ENCODE results near the gene HTT. TPM values are rescaled to one million over a fixed set of nuclear protein-coding genes. Genes with fewer than 3 reads are reported as not detected.
A peak's percentile ranks its signal among the peaks of the same experiment; 100 is the strongest.

HTT gene
- polyA plus RNA-seq, 3 donors = 1.8 to 27.1 (median 3.0) TPM

- peak overlapping the region; percentile 72 to 88 (median 85) for H3K27ac Mint-ChIP-seq
- no peaks in the 10 kb centered on the region for H3K36me3 ChIP-seq (replicated peaks in 1 of 2; ENCODE audit: control insufficient read depth in 1 of 2, insufficient read depth in 2 of 2, low read length in 2 of 2)
- peaks cover 17 to 27% (median 27%) of the 10 kb centered on the region in 3 donors for H3K27me3 Mint-ChIP-seq (ENCODE audit: low read depth in 3 of 3)
- H3K9me3 ChIP-seq (replicated peaks in 1 of 2; ENCODE audit: control insufficient read depth in 1 of 2, insufficient read depth in 1 of 2, low read length in 2 of 2) = no peaks in the 10 kb centered on the region
- H3K9me3 Mint-ChIP-seq = peaks cover 0 to 5% (median 2%) of the 10 kb centered on the region in 7 donors
- no peak for TF ChIP-seq CTCF (IDR thresholded peaks at IDR 0.05)
- WGBS (ENCODE audit: insufficient coverage) = 74% methylated on average over 26 of the region's 32 CpGs
- H2AFZ ChIP-seq (ENCODE audit: insufficient read depth, low read depth, low read length, poor library complexity, severe bottlenecking) = peak overlapping the region; percentile 80
- H4K20me1 ChIP-seq (ENCODE audit: insufficient read depth, low read length) = no peaks in the 10 kb centered on the region
- H3K4me3 ChIP-seq (replicated peaks in 1 of 3; ENCODE audit: low read depth in 2 of 3, low read length in 3 of 3) = peak overlapping the region in 1 of 3 experiments; percentile 68
- H3K79me2 ChIP-seq (ENCODE audit: insufficient read depth, low read length) = no peaks in the 10 kb centered on the region
- intact Hi-C loops (cut with micrococcal nuclease) = no loop called here
- H3K4me3 Mint-ChIP-seq = peak overlapping the region; percentile 67 to 80
- H3K4me1 Mint-ChIP-seq = peaks cover 42% of the 10 kb centered on the region
- DNase-seq = no peak
- H3K27ac ChIP-seq (ENCODE audit: low read depth in 1 of 2, low read length in 2 of 2) = peak overlapping the region; percentile 45 to 54
- H3K36me3 Mint-ChIP-seq = peaks cover 3 to 9% of the 10 kb centered on the region in 2 donors
- peak overlapping the region; percentile 75 for H3K4me2 ChIP-seq (replicated peaks; ENCODE audit: extremely low read depth, low read length, poor library complexity, severe bottlenecking)
- H3K4me1 ChIP-seq (ENCODE audit: control insufficient read depth in 1 of 2, insufficient read depth in 2 of 2, low read length in 2 of 2) = peaks cover 42 to 48% of the 10 kb centered on the region in 2 donors
- H3K27me3 ChIP-seq (ENCODE audit: control insufficient read depth in 2 of 2, insufficient read depth in 2 of 2, low read length in 2 of 2) = no peaks in the 10 kb centered on the region
- peak overlapping the region; percentile 56 for H3K9ac ChIP-seq (ENCODE audit: insufficient read depth, low read length, poor library complexity, severe bottlenecking)
Measured at GRCh38 chr4:3286335-3287175, 212.1 kb downstream of the HTT start.

- Histone ChIP-seq H3K4me3 (replicated peaks in 1 of 3; ENCODE audit: low read depth in 2 of 3, low read length in 3 of 3) (no peak overlapping the region), H3K36me3 (replicated peaks in 1 of 2; ENCODE audit: control insufficient read depth in 1 of 2, insufficient read depth in 2 of 2, low read length in 2 of 2) (no peaks in the 10 kb centered on the region), H3K9me3 (replicated peaks in 1 of 2; ENCODE audit: control insufficient read depth in 1 of 2, insufficient read depth in 1 of 2, low read length in 2 of 2) (no peaks in the 10 kb centered on the region), H4K20me1 (ENCODE audit: insufficient read depth, low read length) (no peaks in the 10 kb centered on the region), H3K27ac (ENCODE audit: low read depth in 1 of 2, low read length in 2 of 2) (no peak overlapping the region), H3K4me1 (ENCODE audit: control insufficient read depth in 1 of 2, insufficient read depth in 2 of 2, low read length in 2 of 2) (peaks cover 43 to 51% of the 10 kb centered on the region in 2 donors), H3K9ac (ENCODE audit: insufficient read depth, low read length, poor library complexity, severe bottlenecking) (no peak overlapping the region), H3K4me2 (replicated peaks; ENCODE audit: extremely low read depth, low read length, poor library complexity, severe bottlenecking) (no peak overlapping the region), H3K27me3 (ENCODE audit: control insufficient read depth in 2 of 2, insufficient read depth in 2 of 2, low read length in 2 of 2) (no peaks in the 10 kb centered on the region), H3K79me2 (ENCODE audit: insufficient read depth, low read length) (no peaks in the 10 kb centered on the region), H2AFZ (ENCODE audit: insufficient read depth, low read depth, low read length, poor library complexity, severe bottlenecking) (no peak overlapping the region)
- WGBS (ENCODE audit: insufficient coverage) = 69% methylated on average over 11 of the region's 14 CpGs
- no peaks in the 10 kb centered on the region for H3K9me3 Mint-ChIP-seq
- H3K36me3 Mint-ChIP-seq = peaks cover 0 to 10% of the 10 kb centered on the region in 2 donors
- DNase-seq = no peak
- intact Hi-C loops (cut with micrococcal nuclease) = no loop called here
- peaks cover 17 to 28% (median 27%) of the 10 kb centered on the region in 3 donors for H3K27me3 Mint-ChIP-seq (ENCODE audit: low read depth in 3 of 3)
- peaks cover 40% of the 10 kb centered on the region for H3K4me1 Mint-ChIP-seq
- no peak for TF ChIP-seq CTCF (IDR thresholded peaks at IDR 0.05)
- peak overlapping the region in 1 of 2 donors; percentile 76 for H3K4me3 Mint-ChIP-seq
- no peak overlapping the region for H3K27ac Mint-ChIP-seq
Measured at GRCh38 chr4:3287271-3287971, 212.9 kb downstream of the HTT start.
